Naive thymus-derived CD8-positive, alpha-beta T cell (primary cell): ENCODE data around the gene GRAMD2B. TPM values are rescaled to one million over a fixed set of nuclear protein-coding genes. Genes with fewer than 3 reads are reported as not detected.
A peak's percentile ranks its signal among the peaks of the same experiment; 100 is the strongest.
"Not testable (repeated sequence)": the region's sequence is repeated elsewhere in the genome, so short reads cannot be mapped to it uniquely, and the experiment has no call there.

ENCODE experiments used
- ATAC-seq, 2 donors: fragments of 150-1000 bp; cut with Tn5 transposase in 1 of 2; sonication (Bioruptor Pico), chemical (Tn5 transposase) in 1 of 2; 1 replicate in 1 of 2; 2 replicates in 1 of 2; pipeline ENCODE4 v1.10.0; 2021; ENCODE audit warnings: mild to moderate bottlenecking in 2 of 2, moderate library complexity in 2 of 2
- POLR2A ChIA-PET: fragments of 350-600 bp; sonication (Branson Sonifier 250); formaldehyde crosslinking; loops from one replicate; lab custom pipeline; 2021; ENCODE audit warnings: antibody characterized with exemption; lab: Charles Lee
- DNase-seq, 10 donors: peaks; one replicate each; pipeline versions ENCODE4 v3.0.0 to v3.0.0-alpha.2; 2020 to 2022
- H3K27ac Mint-ChIP-seq, 10 donors: one replicate each; pipeline ENCODE4 v1.8.0; 2020 to 2022; ENCODE audit warnings: mild to moderate bottlenecking in 10 of 10, mixed read lengths in 10 of 10, moderate library complexity in 4 of 10, inconsistent platforms in 1 of 10
- H3K27me3 Mint-ChIP-seq, 5 donors: one replicate each; pipeline ENCODE4 v1.8.0; 2021 to 2022; ENCODE audit warnings: mixed read lengths in 5 of 5
- H3K36me3 Mint-ChIP-seq, 3 donors: one replicate each; pipeline ENCODE4 v1.8.0; 2020 to 2022; ENCODE audit warnings: mixed read lengths in 3 of 3, mild to moderate bottlenecking in 2 of 3, inconsistent platforms in 1 of 3
- H3K4me1 Mint-ChIP-seq, 4 donors: one replicate each; pipeline ENCODE4 v1.8.0; 2021 to 2022; ENCODE audit warnings: mixed read lengths in 4 of 4
- H3K4me3 Mint-ChIP-seq, 10 donors: one replicate each; pipeline ENCODE4 v1.8.0; 2020 to 2022; ENCODE audit warnings: mild to moderate bottlenecking in 10 of 10, mixed read lengths in 10 of 10, moderate library complexity in 6 of 10, inconsistent platforms in 1 of 10
- H3K9me3 Mint-ChIP-seq, 9 donors: one replicate each; pipeline ENCODE4 v1.8.0; 2020 to 2022; ENCODE audit warnings: mixed read lengths in 9 of 9, mild to moderate bottlenecking in 3 of 9, inconsistent platforms in 1 of 9, moderate library complexity in 1 of 9
- polyA plus RNA-seq, 3 donors: library from polyadenylated mRNA; unstranded; fragments of 300-500 nt; fragmentation: Illumina TruSeq; gene quantifications; one replicate each; pipeline ENCODE4 v1.2.3, GENCODE V29; 2021
- total RNA-seq, 8 experiments: library from RNA in 2 of 8; stranded (reverse) in 2 of 8; gene quantifications; one replicate each; pipeline ENCODE4 v1.2.3 and lab custom pipeline; 2021 to 2026

Gene GRAMD2B
- total RNA-seq (1 to 10 TPM; 5.0 to 6.6 TPM), polyA plus RNA-seq (1 to 10 TPM; 5.3 to 7.1 (median 6.0) TPM), total RNA-seq (lab: John Stamatoyannopoulos, UW) (9.8 to 16.7 (median 13.8) reads per million in 6 experiments)

- Mint-ChIP-seq H3K27ac (peak within 1 kb of the TSS; percentile 88 to 98 (median 96)), H3K36me3 (peaks cover 0 to 7% (median 0%) of the 10 kb centered on the region in 3 donors), H3K9me3 (no peaks in the 10 kb centered on the region), H3K4me3 (peak within 1 kb of the TSS; percentile 87 to 95 (median 90)), H3K4me1 (peaks cover 15 to 37% (median 34%) of the 10 kb centered on the region in 4 donors), H3K27me3 (peaks cover 0 to 1% (median 0%) of the 10 kb centered on the region in 5 donors)
- DNase-seq = peak; percentile 44 to 84 (median 70)
- POLR2A ChIA-PET = interaction anchor here (0.5 to 2.4 kb wide), 9 partner anchors 18 to 355 kb away, joined by 3 to 33 read pairs (median 3); no protein-coding TSS in a partner anchor
- ATAC-seq = peak; percentile 90 to 96
These were observed at the start of gene GRAMD2B for GRCh38 chr5:126422994-126423788. GRAMD2B (plus strand) TSS chr5:126423409; CDS start chr5:126423607, 198 bp downstream.

GRCh38 chr5:126374109-126374416 is 49.1 kb upstream of the GRAMD2B start:
- peak overlapping the region in 4 of 10 donors; percentile 0 to 36 (median 14) for H3K4me3 Mint-ChIP-seq
- DNase-seq (peak in 1 of 10 donors; percentile 30), ATAC-seq (no peak)
- H3K27me3 Mint-ChIP-seq = no peaks in the 10 kb centered on the region
- no peaks in the 10 kb centered on the region for H3K36me3 Mint-ChIP-seq
- peak overlapping the region in 9 of 10 donors; percentile 8 to 90 (median 81) for H3K27ac Mint-ChIP-seq
- POLR2A ChIA-PET = no interaction called here
- no peaks in the 10 kb centered on the region for H3K9me3 Mint-ChIP-seq
- H3K4me1 Mint-ChIP-seq = peaks cover 5 to 22% (median 16%) of the 10 kb centered on the region in 4 donors

GRCh38 chr5:126376443-126376842 is 46.8 kb upstream of the GRAMD2B start:
- ATAC-seq (no peak), DNase-seq (no peak)
- POLR2A ChIA-PET = no interaction called here
- Mint-ChIP-seq H3K27ac (peak overlapping the region in 2 of 10 donors; percentile 46 to 60), H3K4me3 (no peak overlapping the region), H3K27me3 (no peaks in the 10 kb centered on the region), H3K4me1 (peaks cover 5 to 22% (median 16%) of the 10 kb centered on the region in 4 donors), H3K9me3 (peaks cover 0 to 8% (median 0%) of the 10 kb centered on the region in 9 donors), H3K36me3 (peaks cover 0 to 3% (median 0%) of the 10 kb centered on the region in 3 donors)

GRCh38 chr5:126377424-126377823 is 45.8 kb upstream of the GRAMD2B start:
- H3K27ac Mint-ChIP-seq = peak overlapping the region in 2 of 10 donors; percentile 19 to 28
- POLR2A ChIA-PET = no interaction called here
- no peak overlapping the region for H3K4me3 Mint-ChIP-seq
- H3K27me3 Mint-ChIP-seq = peaks cover 0 to 2% (median 0%) of the 10 kb centered on the region in 5 donors
- DNase-seq = no peak
- ATAC-seq = no peak
- peaks cover 0 to 8% (median 6%) of the 10 kb centered on the region in 3 donors for H3K36me3 Mint-ChIP-seq
- peaks cover 0 to 12% (median 5%) of the 10 kb centered on the region in 9 donors for H3K9me3 Mint-ChIP-seq
- peaks cover 5 to 22% (median 16%) of the 10 kb centered on the region in 4 donors for H3K4me1 Mint-ChIP-seq

GRCh38 chr5:126380316-126380715 is 42.9 kb upstream of the GRAMD2B start:
- H3K4me3 Mint-ChIP-seq, H3K27me3 Mint-ChIP-seq, H3K27ac Mint-ChIP-seq, H3K36me3 Mint-ChIP-seq, ATAC-seq, POLR2A ChIA-PET, H3K4me1 Mint-ChIP-seq, DNase-seq: not testable (repeated sequence)
- H3K9me3 Mint-ChIP-seq = peaks cover 1 to 15% (median 6%) of the 10 kb centered on the region in 9 donors

- peaks cover 0 to 5% (median 3%) of the 10 kb centered on the region in 5 donors for H3K27me3 Mint-ChIP-seq
- no peak overlapping the region for H3K27ac Mint-ChIP-seq
These were observed 40.0 kb upstream of the GRAMD2B start for GRCh38 chr5:126383246-126383645.

GRCh38 chr5:126383776-126384175 is 39.4 kb upstream of the GRAMD2B start:
- Mint-ChIP-seq H3K4me3 (no peak overlapping the region), H3K36me3 (peaks cover 0 to 10% (median 9%) of the 10 kb centered on the region in 3 donors), H3K9me3 (peaks cover 1 to 15% (median 6%) of the 10 kb centered on the region in 9 donors), H3K4me1 (no peaks in the 10 kb centered on the region), H3K27ac (no peak overlapping the region), H3K27me3 (peaks cover 0 to 5% (median 3%) of the 10 kb centered on the region in 5 donors)
- DNase-seq (no peak), ATAC-seq (no peak)
- POLR2A ChIA-PET = no interaction called here

More at GRCh38 chr5:126383246-126383645, 40.0 kb upstream of the GRAMD2B start:
- no peak for DNase-seq
- no peak for ATAC-seq
- Mint-ChIP-seq H3K4me3 (no peak overlapping the region), H3K4me1 (no peaks in the 10 kb centered on the region), H3K9me3 (peaks cover 1 to 15% (median 6%) of the 10 kb centered on the region in 9 donors), H3K36me3 (peaks cover 0 to 10% (median 9%) of the 10 kb centered on the region in 3 donors)
- POLR2A ChIA-PET = no interaction called here

- H3K4me3 Mint-ChIP-seq = no peak overlapping the region
- H3K36me3 Mint-ChIP-seq = peaks cover 0 to 10% (median 9%) of the 10 kb centered on the region in 3 donors
- peaks cover 1 to 15% (median 6%) of the 10 kb centered on the region in 9 donors for H3K9me3 Mint-ChIP-seq
- peaks cover 0 to 8% (median 3%) of the 10 kb centered on the region in 5 donors for H3K27me3 Mint-ChIP-seq
- DNase-seq (no peak), ATAC-seq (no peak)
- POLR2A ChIA-PET = no interaction called here
- H3K4me1 Mint-ChIP-seq = no peaks in the 10 kb centered on the region
- peak overlapping the region in 1 of 10 donors; percentile 36 for H3K27ac Mint-ChIP-seq
These were observed 38.2 kb upstream of the GRAMD2B start for GRCh38 chr5:126384985-126385384.

- H3K4me1 Mint-ChIP-seq = no peaks in the 10 kb centered on the region
- H3K27ac Mint-ChIP-seq = no peak overlapping the region
- no peak overlapping the region for H3K4me3 Mint-ChIP-seq
- POLR2A ChIA-PET = no interaction called here
- peaks cover 1 to 15% (median 6%) of the 10 kb centered on the region in 9 donors for H3K9me3 Mint-ChIP-seq
- H3K27me3 Mint-ChIP-seq = peaks cover 0 to 8% (median 3%) of the 10 kb centered on the region in 5 donors
- DNase-seq (no peak), ATAC-seq (no peak)
- H3K36me3 Mint-ChIP-seq = peaks cover 0 to 10% (median 9%) of the 10 kb centered on the region in 3 donors
These were observed 37.4 kb upstream of the GRAMD2B start for GRCh38 chr5:126385524-126386502.

GRCh38 chr5:126389179-126389578 is 34.0 kb upstream of the GRAMD2B start:
- POLR2A ChIA-PET = no interaction called here
- Mint-ChIP-seq H3K27ac (no peak overlapping the region), H3K4me1 (no peaks in the 10 kb centered on the region), H3K9me3 (peaks cover 0 to 4% (median 0%) of the 10 kb centered on the region in 9 donors), H3K27me3 (peaks cover 0 to 8% (median 3%) of the 10 kb centered on the region in 5 donors), H3K4me3 (no peak overlapping the region), H3K36me3 (peaks cover 0 to 2% (median 0%) of the 10 kb centered on the region in 3 donors)
- DNase-seq (no peak), ATAC-seq (no peak)

GRCh38 chr5:126390051-126390450 is 33.2 kb upstream of the GRAMD2B start:
- Mint-ChIP-seq H3K9me3 (peaks cover 0 to 4% (median 0%) of the 10 kb centered on the region in 9 donors), H3K27ac (no peak overlapping the region), H3K27me3 (peaks cover 0 to 8% (median 3%) of the 10 kb centered on the region in 5 donors), H3K4me3 (no peak overlapping the region), H3K36me3 (peaks cover 0 to 2% (median 0%) of the 10 kb centered on the region in 3 donors), H3K4me1 (no peaks in the 10 kb centered on the region)
- DNase-seq = no peak
- no peak for ATAC-seq
- POLR2A ChIA-PET = no interaction called here

- Mint-ChIP-seq H3K4me3 (no peak overlapping the region), H3K27me3 (peaks cover 0 to 5% (median 2%) of the 10 kb centered on the region in 5 donors), H3K27ac (no peak overlapping the region), H3K9me3 (peaks cover 0 to 4% (median 0%) of the 10 kb centered on the region in 9 donors), H3K36me3 (peaks cover 0 to 2% (median 0%) of the 10 kb centered on the region in 3 donors), H3K4me1 (no peaks in the 10 kb centered on the region)
- POLR2A ChIA-PET = no interaction called here
- DNase-seq = no peak
- no peak for ATAC-seq
These were observed 31.8 kb upstream of the GRAMD2B start for GRCh38 chr5:126391386-126391785.
